IPS-11a (cell line): ENCODE data around the gene CBFA2T2.
A peak's percentile ranks its signal among the peaks of the same experiment; 100 is the strongest.
"Not testable (repeated sequence)": the region's sequence is repeated elsewhere in the genome, so short reads cannot be mapped to it uniquely, and the experiment has no call there.

ENCODE experiments used
- H3K4me3 ChIP-seq: one replicate; pipeline ENCODE4 v1.5.1; 2013; ENCODE audit warnings: low read depth, low read length, control low read depth

Gene CBFA2T2

GRCh38 chr20:33490023-33490933, at the start of gene CBFA2T2:
Gene CBFA2T2 (plus strand): TSS chr20:33490096. CDS start chr20:33490268, 172 bp downstream.
- H3K4me3 ChIP-seq: peak within 1 kb of the TSS; percentile 77

- H3K4me3 ChIP-seq: not testable (repeated sequence)
Observed at GRCh38 chr20:33440562-33440961, 49.3 kb upstream of the CBFA2T2 start.

GRCh38 chr20:33441142-33441955, 48.5 kb upstream of the CBFA2T2 start:
- H3K4me3 ChIP-seq: no peak overlapping the region

GRCh38 chr20:33442136-33443005, 47.5 kb upstream of the CBFA2T2 start:
- H3K4me3 ChIP-seq: no peak overlapping the region

- H3K4me3 ChIP-seq: peak overlapping the region; percentile 60
Observed at GRCh38 chr20:33443006-33443511, 46.8 kb upstream of the CBFA2T2 start.

- peak within 1 kb of the TSS; percentile 60 for H3K4me3 ChIP-seq
Observed at GRCh38 chr20:33443512-33444239, 46.2 kb upstream of the CBFA2T2 start, which contains the start of gene SNTA1. Gene SNTA1 (minus strand): TSS chr20:33443763. CDS start chr20:33443620, 143 bp downstream.

GRCh38 chr20:33444797-33445560, 44.9 kb upstream of the CBFA2T2 start:
- no peak overlapping the region for H3K4me3 ChIP-seq

GRCh38 chr20:33445881-33446625, 43.8 kb upstream of the CBFA2T2 start:
- H3K4me3 ChIP-seq: no peak overlapping the region

- no peak overlapping the region for H3K4me3 ChIP-seq
Observed at GRCh38 chr20:33450867-33451266, 39.0 kb upstream of the CBFA2T2 start.

- not testable (repeated sequence) for H3K4me3 ChIP-seq
Observed at GRCh38 chr20:33456916-33457642, 32.8 kb upstream of the CBFA2T2 start.

GRCh38 chr20:33459599-33459998, 30.3 kb upstream of the CBFA2T2 start:
- no peak overlapping the region for H3K4me3 ChIP-seq

GRCh38 chr20:33460711-33461110, 29.2 kb upstream of the CBFA2T2 start:
- no peak overlapping the region for H3K4me3 ChIP-seq

GRCh38 chr20:33463332-33464101, 26.4 kb upstream of the CBFA2T2 start:
- no peak overlapping the region for H3K4me3 ChIP-seq

- H3K4me3 ChIP-seq: not testable (repeated sequence)
Observed at GRCh38 chr20:33464759-33465158, 25.1 kb upstream of the CBFA2T2 start.

- no peak overlapping the region for H3K4me3 ChIP-seq
Observed at GRCh38 chr20:33465481-33466302, 24.2 kb upstream of the CBFA2T2 start.

GRCh38 chr20:33466303-33466646, 23.6 kb upstream of the CBFA2T2 start:
- no peak overlapping the region for H3K4me3 ChIP-seq
